ENCODE measurements around the gene CHCHD10. TPM values are rescaled to one million over a fixed set of nuclear protein-coding genes. Genes with fewer than 3 reads are reported as not detected.

CHCHD10 gene
- total and polyA plus RNA-seq, 10 of the 15 experiments (the other 5 are each of a cell fraction or from before 2014, with no cell fraction given), result 13.2 to 241 (median 128) TPM

DNA sequence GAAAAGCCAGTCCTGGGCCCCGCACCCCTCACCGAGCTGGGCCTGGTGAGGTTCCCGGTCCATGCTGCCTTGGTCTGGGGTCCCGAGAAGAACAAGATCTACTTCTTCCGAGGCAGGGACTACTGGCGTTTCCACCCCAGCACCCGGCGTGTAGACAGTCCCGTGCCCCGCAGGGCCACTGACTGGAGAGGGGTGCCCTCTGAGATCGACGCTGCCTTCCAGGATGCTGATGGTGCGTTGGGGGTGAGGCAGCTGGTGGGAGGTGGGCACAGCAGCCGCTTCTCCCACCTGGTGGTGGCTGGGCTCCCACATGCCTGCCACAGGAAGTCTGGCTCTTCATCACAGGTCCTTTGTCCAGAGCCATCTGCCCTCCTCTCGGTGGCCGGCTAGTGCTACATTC, 14.5 kb upstream of the CHCHD10 start (continued):
- TF ChIP-seq, protein P1, sequence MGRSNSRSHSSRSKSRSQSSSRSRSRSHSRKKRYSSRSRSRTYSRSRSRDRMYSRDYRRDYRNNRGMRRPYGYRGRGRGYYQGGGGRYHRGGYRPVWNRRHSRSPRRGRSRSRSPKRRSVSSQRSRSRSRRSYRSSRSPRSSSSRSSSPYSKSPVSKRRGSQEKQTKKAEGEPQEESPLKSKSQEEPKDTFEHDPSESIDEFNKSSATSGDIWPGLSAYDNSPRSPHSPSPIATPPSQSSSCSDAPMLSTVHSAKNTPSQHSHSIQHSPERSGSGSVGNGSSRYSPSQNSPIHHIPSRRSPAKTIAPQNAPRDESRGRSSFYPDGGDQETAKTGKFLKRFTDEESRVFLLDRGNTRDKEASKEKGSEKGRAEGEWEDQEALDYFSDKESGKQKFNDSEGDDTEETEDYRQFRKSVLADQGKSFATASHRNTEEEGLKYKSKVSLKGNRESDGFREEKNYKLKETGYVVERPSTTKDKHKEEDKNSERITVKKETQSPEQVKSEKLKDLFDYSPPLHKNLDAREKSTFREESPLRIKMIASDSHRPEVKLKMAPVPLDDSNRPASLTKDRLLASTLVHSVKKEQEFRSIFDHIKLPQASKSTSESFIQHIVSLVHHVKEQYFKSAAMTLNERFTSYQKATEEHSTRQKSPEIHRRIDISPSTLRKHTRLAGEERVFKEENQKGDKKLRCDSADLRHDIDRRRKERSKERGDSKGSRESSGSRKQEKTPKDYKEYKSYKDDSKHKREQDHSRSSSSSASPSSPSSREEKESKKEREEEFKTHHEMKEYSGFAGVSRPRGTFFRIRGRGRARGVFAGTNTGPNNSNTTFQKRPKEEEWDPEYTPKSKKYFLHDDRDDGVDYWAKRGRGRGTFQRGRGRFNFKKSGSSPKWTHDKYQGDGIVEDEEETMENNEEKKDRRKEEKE (IDR thresholded peaks at IDR 0.05), result no peak

GRCh38 chr22:23781511-23782183, 13.9 kb upstream of the CHCHD10 start:
- no TSS peak for BruUV-seq (replicated peaks)
- FAIRE-seq, result no peak
- peaks cover 2% of the 10 kb centered on the region; the same call in 1 of the 2 replicates for H3K79me2 ChIP-seq (ENCODE audit: control insufficient read depth, insufficient read depth, low read length)
- ChIA-PET CTCF (no interaction called here), SMC1A (ENCODE audit: uncharacterized antibody, unreplicated experiment) (no interaction called here), POLR2A (no interaction called here), RAD21 (ENCODE audit: unreplicated experiment) (no interaction called here)
- intact Hi-C loops (cut with micrococcal nuclease; ENCODE audit: unreplicated experiment), result no loop called here
- 46% methylated on average over 14 of the region's 14 CpGs for WGBS (ENCODE audit: insufficient coverage, insufficient replicate concordance, low lambda C conversion rate, missing lambda C conversion rate)
- H3K9me3 ChIP-seq (replicated peaks; ENCODE audit: control insufficient read depth, insufficient read depth, low read length), result no peaks in the 10 kb centered on the region
- no peaks in the 10 kb centered on the region for H3K36me3 ChIP-seq (ENCODE audit: control insufficient read depth in 2 of 2, insufficient read depth in 2 of 2, low read length in 1 of 2)
- H4K20me1 ChIP-seq (ENCODE audit: control insufficient read depth, insufficient read depth), result no peaks in the 10 kb centered on the region
- in situ Hi-C loops (cut with MboI), result no loop called here
- no peak overlapping the region for H3K9ac ChIP-seq (ENCODE audit: control insufficient read depth, insufficient read depth, low read length)
- DNase-seq (ENCODE audit: low read depth, low spot score), result no peak
- no peak for ATAC-seq
- no peak overlapping the region for H3K27ac ChIP-seq (ENCODE audit: control insufficient read depth, insufficient read depth)
- no peak overlapping the region for H3K4me3 ChIP-seq
- H2AFZ ChIP-seq (ENCODE audit: control insufficient read depth, low read depth, low read length), result no peak overlapping the region
- peaks cover 5% of the 10 kb centered on the region for H3K4me1 ChIP-seq (ENCODE audit: control insufficient read depth, insufficient read depth, low read length)
- peaks cover 0 to 2% of the 10 kb centered on the region in 2 experiments; a peak in 1 of 4 replicates for H3K27me3 ChIP-seq (replicated peaks in 1 of 2; ENCODE audit: control insufficient read depth in 2 of 2, insufficient read depth in 2 of 2, low read length in 1 of 2)
- H3K4me2 ChIP-seq (ENCODE audit: control insufficient read depth, insufficient read depth), result no peak overlapping the region
- TF ChIP-seq ZNF207 (IDR thresholded peaks at IDR 0.05; ENCODE audit: borderline replicate concordance), result no peak
- no peak for TF ChIP-seq CEBPB (IDR thresholded peaks at IDR 0.05; ENCODE audit: borderline replicate concordance in 1 of 2, low read depth in 2 of 2, low read length in 2 of 2)
- TF ChIP-seq ETV6 (conservative IDR thresholded peaks at IDR 0.05 in 1 of 2, IDR thresholded peaks at IDR 0.05 in 1 of 2; ENCODE audit: borderline replicate concordance in 1 of 2, low read depth in 1 of 2), result no peak
- no peak for TF ChIP-seq ZBTB4 (CRISPR knock-in tag; IDR thresholded peaks at IDR 0.05)
- TF ChIP-seq CHD2 (IDR thresholded peaks at IDR 0.05; ENCODE audit: borderline replicate concordance, low read depth, low read length), result no peak
- no peak for TF ChIP-seq STAT1 (conservative IDR thresholded peaks at IDR 0.05)
- TF ChIP-seq PRDM15 (CRISPR knock-in tag; IDR thresholded peaks at IDR 0.05), result no peak
- no peak for TF ChIP-seq RBBP5 (conservative IDR thresholded peaks at IDR 0.05)
- no peak for TF ChIP-seq NFYB (IDR thresholded peaks at IDR 0.05; ENCODE audit: insufficient read depth, low read depth, low read length)
- TF ChIP-seq NR2C2 (IDR thresholded peaks at IDR 0.05; ENCODE audit: borderline replicate concordance, control insufficient read depth, insufficient read length, low read depth), result no peak

Measured in GM12878 (cell line).